A172 (cell line): Measurements from ENCODE around the gene GPC1. TPM values are rescaled to one million over a fixed set of nuclear protein-coding genes. Genes with fewer than 3 reads are reported as not detected.

Experiments used
- DNase-seq: peaks from one replicate; pipeline ENCODE4 v3.0.0-alpha.2; 2015; ENCODE audit warnings: low spot score
- total RNA-seq: library from RNA; depleted of rRNA; stranded (reverse); fragments of >200 nt; shearing (Covaris generic); gene quantifications from 2 replicates; pipeline ENCODE4 v1.2.3, GENCODE V29; 2014

GPC1 gene
- total RNA-seq, 1 experiment from 2014 or later, result 182 TPM

GRCh38 chr2:240454106-240454901, 18.8 kb downstream of the GPC1 start:
- no peak for DNase-seq

GRCh38 chr2:240455272-240455646, 19.8 kb downstream of the GPC1 start:
- no peak for DNase-seq

GRCh38 chr2:240455647-240456446, 20.4 kb downstream of the GPC1 start:
- DNase-seq, result no peak

GRCh38 chr2:240456447-240457222, 21.2 kb downstream of the GPC1 start:
- DNase-seq, result no peak

- DNase-seq, result no peak
Observed at GRCh38 chr2:240457223-240458043, 22.0 kb downstream of the GPC1 start.

- DNase-seq, result no peak
Observed at GRCh38 chr2:240458044-240458899, 22.8 kb downstream of the GPC1 start.

GRCh38 chr2:240458900-240459391, 23.5 kb downstream of the GPC1 start:
- no peak for DNase-seq

GRCh38 chr2:240459401-240460252, 24.2 kb downstream of the GPC1 start:
- no peak for DNase-seq

- DNase-seq, result no peak
Observed at GRCh38 chr2:240460253-240460711, 24.8 kb downstream of the GPC1 start.

- DNase-seq, result no peak
Observed at GRCh38 chr2:240460781-240461431, 25.4 kb downstream of the GPC1 start.

- no peak for DNase-seq
Observed at GRCh38 chr2:240461471-240462072, 26.1 kb downstream of the GPC1 start.

- DNase-seq, result no peak
Observed at GRCh38 chr2:240462073-240462706, 26.7 kb downstream of the GPC1 start.

GRCh38 chr2:240462707-240463273, 27.3 kb downstream of the GPC1 start:
- no peak for DNase-seq

GRCh38 chr2:240463274-240463865, 27.9 kb downstream of the GPC1 start:
- no peak for DNase-seq

GRCh38 chr2:240463866-240464481, 28.5 kb downstream of the GPC1 start:
- no peak for DNase-seq

GRCh38 chr2:240464514-240465241, 29.2 kb downstream of the GPC1 start:
- no peak for DNase-seq
